SK-N-SH (cell line): ENCODE results near the gene CCDC14. TPM values are rescaled to one million over a fixed set of nuclear protein-coding genes. Genes with fewer than 3 reads are reported as not detected.
A peak's percentile ranks its signal among the peaks of the same experiment; 100 is the strongest.

ENCODE experiments used
- CTCF ChIA-PET: fragments of 300-600, 350-600 bp; formaldehyde crosslinking; extraction: SDS; loops from one replicate; lab custom pipeline; 2021; lab: Yijun Ruan, JAX
- POLR2A ChIA-PET: fragments of 350-600 bp; sonication (Branson Sonifier 250); formaldehyde crosslinking; extraction: SDS; loops from one replicate; lab custom pipeline; 2020; ENCODE audit warnings: antibody characterized with exemption, inconsistent platforms; lab: Yijun Ruan, JAX
- DNase-seq: peaks from one replicate; pipeline ENCODE4 v3.0.0; 2012
- H2AFZ ChIP-seq: fragments of 200-600 bp; sonication (generic); 2 replicates; pipeline ENCODE4 v1.8.1; 2016; ENCODE audit warnings: antibody characterized with exemption, mild to moderate bottlenecking, low read depth
- H3F3A ChIP-seq: fragments of 200-600 bp; sonication (generic); replicated peaks from 2 replicates; pipeline ENCODE3; 2016; ENCODE audit warnings: antibody characterized with exemption, mild to moderate bottlenecking; ENCODE audit not compliant: insufficient read depth
- H3K27ac ChIP-seq, 2 experiments: fragments of 200-500 bp in 1 of 2; fragments of 200-600 bp in 1 of 2; sonication (Bioruptor generic) in 1 of 2; sonication (generic), shearing (Covaris generic) in 1 of 2; 2 replicates each; pipeline versions ENCODE4 v1.5.1 to v1.6.1; 2014 to 2016; ENCODE audit warnings: low read depth in 2 of 2, inconsistent platforms in 1 of 2, low read length in 1 of 2, mild to moderate bottlenecking in 1 of 2, mixed read lengths in 1 of 2
- H3K27me3 ChIP-seq: fragments of 200-600 bp; sonication (generic), shearing (Covaris generic); 2 replicates; pipeline ENCODE4 v1.6.1; 2016; ENCODE audit warnings: mixed run types; ENCODE audit not compliant: insufficient read depth
- H3K36me3 ChIP-seq, 2 experiments: fragments of 200-500 bp in 1 of 2; fragments of 200-600 bp in 1 of 2; sonication (Bioruptor generic) in 1 of 2; sonication (generic) in 1 of 2; replicated peaks in 1 of 2; 2 replicates each; pipeline versions ENCODE3 to v1.5.1; 2014 to 2016; ENCODE audit warnings: low read length in 1 of 2, mild to moderate bottlenecking in 1 of 2; ENCODE audit not compliant: insufficient read depth in 2 of 2, control insufficient read depth in 1 of 2
- H3K4me1 ChIP-seq, 2 experiments: fragments of 200-500 bp in 1 of 2; fragments of 200-600 bp in 1 of 2; sonication (Bioruptor generic) in 1 of 2; sonication (generic), shearing (Covaris generic) in 1 of 2; 2 replicates each; pipeline versions ENCODE4 v1.5.1 to v1.6.1; 2014 to 2016; ENCODE audit warnings: low read depth in 1 of 2, low read length in 1 of 2, mixed run types in 1 of 2; ENCODE audit not compliant: insufficient read depth in 2 of 2, control insufficient read depth in 1 of 2
- H3K4me2 ChIP-seq: fragments of 200-600 bp; sonication (generic), shearing (Covaris generic); 2 replicates; pipeline ENCODE4 v1.6.1; 2017; ENCODE audit warnings: mixed run types
- H3K4me3 ChIP-seq, 2 experiments: fragments of 200-500 bp in 1 of 2; fragments of 200-600 bp in 1 of 2; sonication (Bioruptor generic) in 1 of 2; sonication (generic), shearing (Covaris generic) in 1 of 2; 2 replicates each; pipeline versions ENCODE4 v1.5.1 to v1.8.1; 2014 to 2016; ENCODE audit warnings: low read depth in 2 of 2, inconsistent platforms in 1 of 2, low read length in 1 of 2, mild to moderate bottlenecking in 1 of 2, mixed read lengths in 1 of 2, moderate library complexity in 1 of 2
- H3K79me2 ChIP-seq: fragments of 200-600 bp; sonication (generic); 2 replicates; pipeline ENCODE4 v1.8.1; 2017; ENCODE audit warnings: mild to moderate bottlenecking; ENCODE audit not compliant: insufficient read depth
- H3K9ac ChIP-seq: fragments of 200-600 bp; sonication (generic); 2 replicates; pipeline ENCODE4 v1.6.1; 2017; ENCODE audit warnings: mixed run types
- H3K9me2 ChIP-seq: fragments of 200-600 bp; sonication (generic); 2 replicates; pipeline ENCODE4 v1.6.1; 2017; ENCODE audit warnings: mixed run types
- H3K9me3 ChIP-seq: fragments of 200-600 bp; sonication (generic); 2 replicates; pipeline ENCODE4 v1.6.1; 2017; ENCODE audit warnings: mixed run types, mild to moderate bottlenecking, moderate library complexity
- H4K20me1 ChIP-seq: fragments of 200-600 bp; sonication (generic); 2 replicates; pipeline ENCODE4 v1.6.1; 2017; ENCODE audit warnings: mild to moderate bottlenecking, mixed run types; ENCODE audit not compliant: insufficient read depth
- EP300 ChIP-seq, 2 experiments: IDR thresholded peaks; 2 replicates each; pipeline versions ENCODE4 v1.4.0 to v1.6.1; 2012; ENCODE audit warnings: borderline replicate concordance in 1 of 2, low read depth in 1 of 2, low read length in 1 of 2
- EZH2phosphoT487 ChIP-seq: fragments of 200-600 bp; sonication (generic); IDR thresholded peaks from 2 replicates; pipeline ENCODE4 v1.6.1; 2017; ENCODE audit warnings: low read depth, mixed run types, mild to moderate bottlenecking, antibody characterized with exemption, moderate library complexity, borderline replicate concordance
- GABPA ChIP-seq: IDR thresholded peaks from 2 replicates; pipeline ENCODE4 v1.4.0; 2012; ENCODE audit warnings: low read depth, mild to moderate bottlenecking
- JUND ChIP-seq: IDR thresholded peaks from 2 replicates; pipeline ENCODE4 v1.4.0; 2012
- MAX ChIP-seq: IDR thresholded peaks from 2 replicates; pipeline ENCODE4 v1.4.0; 2012; ENCODE audit warnings: low read depth
- MEF2A ChIP-seq: IDR thresholded peaks from 2 replicates; pipeline ENCODE4 v1.4.0; 2012; ENCODE audit warnings: low read depth, borderline replicate concordance
- NFIC ChIP-seq: IDR thresholded peaks from 2 replicates; pipeline ENCODE4 v1.4.0; 2012; ENCODE audit warnings: borderline replicate concordance
- PBX3 ChIP-seq: IDR thresholded peaks from 2 replicates; pipeline ENCODE4; 2012
- POLR2AphosphoS5 ChIP-seq: IDR thresholded peaks from 2 replicates; pipeline ENCODE4 v1.6.1; 2012; ENCODE audit warnings: low read depth, low read length
- RAD21 ChIP-seq: IDR thresholded peaks from 2 replicates; pipeline ENCODE4 v1.6.1; 2012; ENCODE audit warnings: mild to moderate bottlenecking, low read length
- SMC3 ChIP-seq: IDR thresholded peaks from 2 replicates; pipeline ENCODE4 v1.6.1; 2012; ENCODE audit warnings: low read depth, low read length, improper control_type of control experiment
- TEAD4 ChIP-seq: IDR thresholded peaks from 2 replicates; pipeline ENCODE4 v1.4.0; 2012; ENCODE audit warnings: mild to moderate bottlenecking, borderline replicate concordance; ENCODE audit not compliant: insufficient read depth
- USF1 ChIP-seq: IDR thresholded peaks from 2 replicates; pipeline ENCODE4 v1.4.0; 2012; ENCODE audit warnings: low read depth, borderline replicate concordance
- WGBS: methylation state at CpG from one replicate; pipeline ENCODE4 v1.1.6; 2017; ENCODE audit warnings: low lambda C conversion rate; 5-methylcytosine and 5-hydroxymethylcytosine counted together
- polyA plus RNA-seq, 3 experiments: library from polyadenylated mRNA; depleted of rRNA; stranded (reverse); fragments of >200 nt; gene quantifications; 2 replicates each; pipeline ENCODE4 v1.2.3, GENCODE V29; 2012
- TF ChIP-seq, protein P1 (sequence below): fragments of 150-350 bp; IDR thresholded peaks from 2 replicates; pipeline ENCODE4 v1.6.1; 2016; ENCODE audit warnings: mild to moderate bottlenecking, low read depth, low read length
- TF ChIP-seq, protein P2 (sequence below): fragments of 150-350 bp; IDR thresholded peaks from 2 replicates; pipeline ENCODE4 v1.6.1; 2017; ENCODE audit warnings: antibody characterized with exemption, low read length, low read depth, borderline replicate concordance

Gene CCDC14
- polyA plus RNA-seq, 1 of the 3 experiments (the other 2 are of a cell fraction) = 147 TPM

DNA sequence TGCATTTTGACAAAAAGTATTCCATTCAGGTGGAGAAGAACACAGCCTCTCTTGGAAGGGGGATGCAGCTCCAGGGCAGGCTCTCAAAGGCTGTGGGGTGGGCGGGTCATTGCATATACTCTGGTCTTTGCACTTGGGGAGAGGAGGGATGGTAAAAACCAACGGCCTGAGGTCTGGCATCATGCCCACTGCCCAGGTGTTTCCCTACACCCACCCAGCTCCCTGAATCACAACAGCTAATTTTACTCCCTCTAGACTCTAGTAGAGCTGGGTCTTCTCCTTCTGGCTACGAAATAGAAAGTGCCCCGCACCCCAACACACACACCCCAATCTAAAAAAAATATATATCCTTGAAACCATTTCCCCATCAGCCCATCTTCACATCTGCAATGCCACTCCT is 77.9 kb downstream of the CCDC14 start:
- CTCF ChIA-PET = interaction anchor here (1.0 to 1.5 kb wide), 2 partner anchors 10 to 157 kb away, joined by 3 read pairs; no protein-coding TSS in a partner anchor
- no peaks in the 10 kb centered on the region for H3K9me2 ChIP-seq
- H3K36me3 ChIP-seq = peaks cover 16 to 19% of the 10 kb centered on the region in 2 experiments
- H3K4me1 ChIP-seq = peaks cover 12 to 13% of the 10 kb centered on the region in 2 experiments; a peak in 2 of 4 replicates
- POLR2A ChIA-PET = no interaction called here
- peaks cover 7% of the 10 kb centered on the region; the same call in 1 of the 2 replicates for H3K9me3 ChIP-seq
- no peak for DNase-seq
- peak overlapping the region; percentile 85 for H3K9ac ChIP-seq
- H3K4me3 ChIP-seq = peak overlapping the region; percentile 73 to 87
- no peaks in the 10 kb centered on the region for H4K20me1 ChIP-seq
- peaks cover 25% of the 10 kb centered on the region for H3F3A ChIP-seq
- 79% methylated on average over 3 of the region's 4 CpGs for WGBS
- H3K4me2 ChIP-seq = peak overlapping the region; percentile 93
- H3K79me2 ChIP-seq = peaks cover 64% of the 10 kb centered on the region
- no peaks in the 10 kb centered on the region for H3K27me3 ChIP-seq
- no peak overlapping the region for H2AFZ ChIP-seq
- H3K27ac ChIP-seq = peak overlapping the region; percentile 11 to 54; a peak in 2 of 4 replicates
- TF ChIP-seq NFIC = peak; percentile 41; the same call in 1 of the 2 replicates
- no peak for TF ChIP-seq GABPA

DNA sequence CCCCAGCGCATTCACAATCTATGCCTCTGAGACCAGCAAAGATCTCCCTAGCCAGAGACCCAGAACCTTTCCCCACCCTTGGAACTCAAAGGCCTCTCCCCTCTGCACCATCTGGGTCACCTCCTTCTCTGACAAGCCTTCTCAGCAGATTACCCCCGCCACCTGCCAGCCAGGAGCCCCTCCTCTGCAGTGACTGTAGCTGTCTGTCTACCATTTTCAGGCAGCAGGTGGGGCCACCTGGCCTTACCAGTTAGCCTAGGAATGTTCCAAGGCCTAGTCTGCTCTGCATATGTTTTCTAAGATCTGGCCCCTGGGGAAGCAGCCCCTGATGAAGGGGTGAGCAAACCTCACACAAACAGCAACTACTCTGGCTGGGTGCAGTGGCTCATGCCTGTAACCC is 79.3 kb downstream of the CCDC14 start:
- no peaks in the 10 kb centered on the region for H3K27me3 ChIP-seq
- H3K9me3 ChIP-seq = no peaks in the 10 kb centered on the region
- H3K36me3 ChIP-seq = peaks cover 27 to 28% of the 10 kb centered on the region in 2 experiments
- peak overlapping the region; percentile 93 for H3K4me2 ChIP-seq
- H3K4me1 ChIP-seq = peaks cover 12 to 16% of the 10 kb centered on the region in 2 experiments; a peak in 2 of 4 replicates
- ChIA-PET POLR2A (no interaction called here), CTCF (interaction anchor here (0.6 to 1.8 kb wide), 8 partner anchors 9 to 382 kb away, joined by 3 to 7 read pairs (median 4); no protein-coding TSS in a partner anchor)
- peak overlapping the region; percentile 85; the same call in 1 of the 2 replicates for H3K9ac ChIP-seq
- no peak for DNase-seq
- no peaks in the 10 kb centered on the region for H4K20me1 ChIP-seq
- TF ChIP-seq MEF2A = no peak
- TF ChIP-seq, protein P1, sequence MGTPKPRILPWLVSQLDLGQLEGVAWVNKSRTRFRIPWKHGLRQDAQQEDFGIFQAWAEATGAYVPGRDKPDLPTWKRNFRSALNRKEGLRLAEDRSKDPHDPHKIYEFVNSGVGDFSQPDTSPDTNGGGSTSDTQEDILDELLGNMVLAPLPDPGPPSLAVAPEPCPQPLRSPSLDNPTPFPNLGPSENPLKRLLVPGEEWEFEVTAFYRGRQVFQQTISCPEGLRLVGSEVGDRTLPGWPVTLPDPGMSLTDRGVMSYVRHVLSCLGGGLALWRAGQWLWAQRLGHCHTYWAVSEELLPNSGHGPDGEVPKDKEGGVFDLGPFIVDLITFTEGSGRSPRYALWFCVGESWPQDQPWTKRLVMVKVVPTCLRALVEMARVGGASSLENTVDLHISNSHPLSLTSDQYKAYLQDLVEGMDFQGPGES = no peak
- no peaks in the 10 kb centered on the region for H3K9me2 ChIP-seq
- 100% methylated on average over 2 of the region's 2 CpGs for WGBS
- H3K27ac ChIP-seq = peak overlapping the region; percentile 41 to 67; a peak in 2 of 4 replicates
- H3F3A ChIP-seq = peaks cover 23% of the 10 kb centered on the region
- H2AFZ ChIP-seq = no peak overlapping the region
- H3K79me2 ChIP-seq = peaks cover 77% of the 10 kb centered on the region
- H3K4me3 ChIP-seq = peak overlapping the region; percentile 73 to 87; a peak in 3 of 4 replicates

DNA sequence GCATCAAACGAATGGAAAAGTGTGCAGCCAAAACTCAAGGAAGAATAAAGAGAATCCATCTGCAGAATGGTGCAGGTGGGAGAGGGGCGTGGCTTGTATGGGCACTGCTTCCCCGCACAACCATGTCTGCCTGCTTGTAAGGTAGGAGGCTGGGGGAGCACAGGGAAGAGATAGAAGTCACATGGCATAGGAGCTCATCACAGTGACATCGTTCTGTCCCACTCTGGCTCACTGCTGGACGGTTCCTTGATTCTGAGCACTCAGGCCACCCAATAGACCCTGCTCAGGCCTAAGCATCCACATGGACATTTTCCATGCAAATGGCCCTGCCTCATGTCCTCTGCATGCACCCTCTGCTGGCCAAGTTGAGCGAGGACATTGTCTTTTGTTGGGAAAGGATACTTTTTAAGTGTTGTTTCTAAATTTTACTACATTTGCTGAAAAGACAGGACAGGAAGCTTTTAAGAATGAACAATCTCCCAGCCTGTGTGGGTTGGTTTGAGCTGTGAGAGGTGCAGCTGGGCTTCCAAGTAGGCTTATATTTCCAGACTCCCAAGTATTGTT is 79.9 kb downstream of the CCDC14 start:
- peaks cover 33 to 34% of the 10 kb centered on the region in 2 experiments for H3K36me3 ChIP-seq
- 75% methylated on average over 6 of the region's 6 CpGs for WGBS
- peak overlapping the region; percentile 85; the same call in 1 of the 2 replicates for H3K9ac ChIP-seq
- H3K79me2 ChIP-seq = peaks cover 84% of the 10 kb centered on the region
- H3K9me2 ChIP-seq = no peaks in the 10 kb centered on the region
- no peaks in the 10 kb centered on the region for H3K27me3 ChIP-seq
- H4K20me1 ChIP-seq = no peaks in the 10 kb centered on the region
- peaks cover 12 to 16% of the 10 kb centered on the region in 2 experiments; a peak in 2 of 4 replicates for H3K4me1 ChIP-seq
- ChIA-PET CTCF (interaction anchor here (0.7 to 1.8 kb wide), 8 partner anchors 8 to 234 kb away, joined by 3 to 9 read pairs (median 4); no protein-coding TSS in a partner anchor), POLR2A (no interaction called here)
- peak; percentile 52 for DNase-seq
- no peaks in the 10 kb centered on the region for H3K9me3 ChIP-seq
- peak overlapping the region; percentile 73 to 87; a peak in 2 of 4 replicates for H3K4me3 ChIP-seq
- peak overlapping the region; percentile 41 to 67; a peak in 2 of 4 replicates for H3K27ac ChIP-seq
- peak overlapping the region; percentile 93 for H3K4me2 ChIP-seq
- H2AFZ ChIP-seq = no peak overlapping the region
- peaks cover 24% of the 10 kb centered on the region for H3F3A ChIP-seq
- no peak for TF ChIP-seq USF1
- TF ChIP-seq TEAD4 = no peak
- no peak for TF ChIP-seq JUND
- TF ChIP-seq EZH2phosphoT487 = no peak
- no peak for TF ChIP-seq POLR2AphosphoS5
- peak; percentile 81 for TF ChIP-seq MAX
- TF ChIP-seq MEF2A = no peak
- TF ChIP-seq EP300 (IDR thresholded peaks at IDR 0.05; ENCODE audit: borderline replicate concordance in 1 of 2, low read depth in 1 of 2, low read length in 1 of 2) = no peak
- peak; percentile 59 for TF ChIP-seq RAD21
- peak; percentile 47; the same call in 1 of the 2 replicates for TF ChIP-seq SMC3
- TF ChIP-seq, protein P2, sequence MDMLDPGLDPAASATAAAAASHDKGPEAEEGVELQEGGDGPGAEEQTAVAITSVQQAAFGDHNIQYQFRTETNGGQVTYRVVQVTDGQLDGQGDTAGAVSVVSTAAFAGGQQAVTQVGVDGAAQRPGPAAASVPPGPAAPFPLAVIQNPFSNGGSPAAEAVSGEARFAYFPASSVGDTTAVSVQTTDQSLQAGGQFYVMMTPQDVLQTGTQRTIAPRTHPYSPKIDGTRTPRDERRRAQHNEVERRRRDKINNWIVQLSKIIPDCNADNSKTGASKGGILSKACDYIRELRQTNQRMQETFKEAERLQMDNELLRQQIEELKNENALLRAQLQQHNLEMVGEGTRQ = no peak
- TF ChIP-seq PBX3 = no peak
